K562 (cell line): Measurements from ENCODE around the gene SSR4. TPM values are rescaled to one million over a fixed set of nuclear protein-coding genes. Genes with fewer than 3 reads are reported as not detected.

Source experiments
- ATAC-seq: fragments of 200-7000 bp; cut with Tn5 transposase; 3 replicates; pipeline ENCODE4 v1.9.1; 2020; ENCODE audit warnings: moderate library complexity
- BruUV-seq: library from RNA; stranded (reverse); fragments of 400-500 nt; replicated peaks from 2 replicates; lab custom pipeline; 2021; lab: Mats Ljungman, UMichigan
- CTCF ChIA-PET: fragments of 300-600 bp; formaldehyde crosslinking; extraction: SDS; loops from one replicate; lab custom pipeline; 2021; ENCODE audit warnings: low intra/inter-chr PET ratio; lab: Yijun Ruan, JAX
- POLR2A ChIA-PET: fragments of 300-600, 350-650 bp; sonication (Branson Sonifier 250); formaldehyde crosslinking; extraction: SDS; loops from one replicate; lab custom pipeline; 2021; ENCODE audit warnings: antibody characterized with exemption, inconsistent platforms; lab: Yijun Ruan, JAX
- DNase-seq, 4 experiments: peaks; one replicate each; pipeline versions ENCODE4 v3.0.0 to v3.0.0-alpha.2; 2011 to 2018; ENCODE audit warnings: low spot score in 3 of 4, mixed read lengths in 3 of 4; ENCODE audit errors: extremely low read depth in 1 of 4
- FAIRE-seq: peaks from 2 replicates; lab custom pipeline; 2011; peaks lifted over from hg19 to GRCh38; lab: Jason Lieb, UNC
- H2AFZ ChIP-seq: 2 replicates; pipeline ENCODE4 v1.6.0; 2011; ENCODE audit warnings: low read depth, low read length, control low read depth, inconsistent platforms
- H3K27ac ChIP-seq: fragments of 200-600 bp; 3 replicates; pipeline ENCODE4 v1.8.0; 2011; ENCODE audit warnings: low read depth, mild to moderate bottlenecking, control low read depth, inconsistent platforms, low read length, moderate library complexity, mixed read lengths; ENCODE audit errors: extremely low read depth
- H3K27me3 ChIP-seq, 2 experiments: fragments of 300-600 bp in 1 of 2; 2 replicates in 1 of 2; 3 replicates in 1 of 2; pipeline versions ENCODE4 v1.6.0 to v1.8.0; 2011; ENCODE audit warnings: inconsistent platforms in 2 of 2, low read length in 2 of 2, mild to moderate bottlenecking in 1 of 2, mixed read lengths in 1 of 2, moderate library complexity in 1 of 2; ENCODE audit not compliant: control insufficient read depth in 2 of 2, insufficient read depth in 2 of 2
- H3K36me3 ChIP-seq: fragments of 300-600 bp; 3 replicates; pipeline ENCODE4 v1.8.0; 2011; ENCODE audit warnings: mild to moderate bottlenecking, low read length, inconsistent platforms; ENCODE audit not compliant: control insufficient read depth, insufficient read depth
- H3K4me1 ChIP-seq, 2 experiments: fragments of 200-600 bp in 1 of 2; replicated peaks in 1 of 2; 2 replicates in 1 of 2; 3 replicates in 1 of 2; pipeline versions ENCODE4 v1.5.1 to v1.8.0; 2011; ENCODE audit warnings: inconsistent platforms in 2 of 2, low read length in 2 of 2, mild to moderate bottlenecking in 1 of 2, mixed read lengths in 1 of 2, moderate library complexity in 1 of 2; ENCODE audit not compliant: control insufficient read depth in 2 of 2, insufficient read depth in 2 of 2
- H3K4me2 ChIP-seq: 2 replicates; pipeline ENCODE4 v1.6.1; 2011; ENCODE audit warnings: low read length, control low read depth, inconsistent platforms, mixed read lengths; ENCODE audit not compliant: insufficient read depth
- H3K4me3 ChIP-seq: fragments of 200-600 bp; sonication (generic), shearing (Covaris generic); 2 replicates; pipeline ENCODE4 v1.5.1; 2016; ENCODE audit warnings: control low read depth, inconsistent platforms
- H3K79me2 ChIP-seq: fragments of 200-600 bp; 3 replicates; pipeline ENCODE4 v1.8.0; 2011; ENCODE audit warnings: low read length, inconsistent platforms; ENCODE audit not compliant: control insufficient read depth, insufficient read depth
- H3K9ac ChIP-seq, 2 experiments: 2 replicates each; pipeline versions ENCODE4 v1.6.0 to v1.6.1; 2011; ENCODE audit warnings: low read depth in 2 of 2, low read length in 2 of 2, control low read depth in 1 of 2, inconsistent platforms in 1 of 2, mild to moderate bottlenecking in 1 of 2, mixed read lengths in 1 of 2; ENCODE audit not compliant: insufficient read depth in 1 of 2
- H3K9me1 ChIP-seq: one replicate; pipeline ENCODE4 v1.6.0; 2011; ENCODE audit warnings: inconsistent platforms, mild to moderate bottlenecking, low read length, moderate library complexity; ENCODE audit not compliant: control insufficient read depth, insufficient read depth
- H3K9me3 ChIP-seq: replicated peaks from 2 replicates; pipeline ENCODE4 v1.5.1; 2011; ENCODE audit warnings: low read depth, low read length, inconsistent platforms; ENCODE audit not compliant: control insufficient read depth, insufficient read depth
- H4K20me1 ChIP-seq: replicated peaks from 2 replicates; pipeline ENCODE4 v1.6.1; 2011; ENCODE audit warnings: low read length, inconsistent platforms, mixed read lengths; ENCODE audit not compliant: control insufficient read depth, insufficient read depth
- MTA1 ChIP-seq: fragments of 450-650 bp; IDR thresholded peaks from 2 replicates; pipeline ENCODE4 v1.6.1; 2017; ENCODE audit warnings: borderline replicate concordance
- PHF20 ChIP-seq: fragments of 450-650 bp; IDR thresholded peaks from 2 replicates; pipeline ENCODE4 v1.6.1; 2018; ENCODE audit not compliant: partially characterized antibody
- POLR2G ChIP-seq: fragments of 200-400 bp; formaldehyde crosslinking; IDR thresholded peaks from 2 replicates; pipeline ENCODE4 v1.6.1; 2017; ENCODE audit warnings: low read depth, mild to moderate bottlenecking, antibody characterized with exemption, low read length, moderate library complexity
- TEAD2 ChIP-seq: fragments of 450-650 bp; IDR thresholded peaks from 2 replicates; pipeline ENCODE4 v1.6.1; 2016; ENCODE audit warnings: missing genetic modification characterization, control low read depth, missing compliant biosample characterization
- ZBTB49 ChIP-seq: sonication (generic); formaldehyde crosslinking; IDR thresholded peaks from 2 replicates; pipeline ENCODE4 v1.8.0; 2022; ENCODE audit warnings: missing genetic modification reagents, mild to moderate bottlenecking, borderline replicate concordance
- ZC3H4 ChIP-seq: sonication (generic); formaldehyde crosslinking; IDR thresholded peaks from 2 replicates; pipeline ENCODE4 v1.9.0; 2021; ENCODE audit warnings: missing genetic modification reagents, borderline replicate concordance
- ZNF140 ChIP-seq: fragments of 250-450 bp; sonication (Bioruptor Pico); IDR thresholded peaks from 2 replicates; pipeline ENCODE4 v1.8.0; 2021; ENCODE audit warnings: moderate library complexity, mild to moderate bottlenecking, inconsistent platforms
- ZNF197 ChIP-seq: fragments of 200-800 bp; sonication (Bioruptor generic); IDR thresholded peaks from 2 replicates; pipeline ENCODE4 v1.6.1; 2016; ENCODE audit warnings: low read depth, missing genetic modification characterization, missing compliant biosample characterization
- WGBS: fragments of 100-300 bp; shearing (Covaris generic); methylation state at CpG from one replicate; pipeline ENCODE4 v1.1.6; 2016; ENCODE audit warnings: low coverage, mixed read lengths; ENCODE audit not compliant: insufficient coverage; ENCODE audit errors: missing lambda C conversion rate; 5-methylcytosine and 5-hydroxymethylcytosine counted together
- in situ Hi-C: fragments of 300-500 bp; cut with MboI; formaldehyde crosslinking; loops from 4 replicates; pipeline ENCODE4 v1.15.0; 2018; ENCODE audit warnings: inconsistent platforms, mixed read lengths
- intact Hi-C: fragments of 100-400 bp; cut with micrococcal nuclease; formaldehyde crosslinking; loops from 2 replicates; pipeline ENCODE4 v1.14.2; 2022
- polyA plus RNA-seq, 8 experiments: library from polyadenylated mRNA; depleted of rRNA in 4 of 8; stranded (reverse) in 5 of 8; unstranded in 3 of 8; fragments of >200 nt; fragmentation: Nextera tagmentation in 2 of 8; fragmentation: Illumina TruSeq in 1 of 8; extraction: Ambion mirVana in 2 of 8; extraction: Trizol in 1 of 8; gene quantifications; 2 replicates each; pipeline versions ENCODE4 v1.2.1 to v1.2.3, GENCODE V29; 2011 to 2014; ENCODE audit warnings: inconsistent platforms in 1 of 8, missing spikeins in 1 of 8
- total RNA-seq, 7 experiments: library from RNA; depleted of rRNA in 6 of 7; stranded (reverse); fragments of >200 nt in 6 of 7; fragmentation: Illumina TruSeq in 2 of 7; extraction: Trizol in 2 of 7; gene quantifications; 2 replicates each; pipeline versions ENCODE4 v1.2.1 to v1.2.3, GENCODE V29; 2011 to 2021; ENCODE audit warnings: low replicate concordance in 1 of 7
- TF ChIP-seq, protein P1 (sequence below): fragments of 450-650 bp; formaldehyde crosslinking; IDR thresholded peaks from 2 replicates; pipeline ENCODE4 v1.4.0; 2020; ENCODE audit warnings: mild to moderate bottlenecking, moderate library complexity

SSR4 gene
- total and polyA plus RNA-seq, 9 of the 15 experiments (the other 6 are each of a cell fraction or from before 2014, with no cell fraction given): 146 to 492 (median 272) TPM

- peaks cover 11% of the 10 kb centered on the region for H3K79me2 ChIP-seq
- no peaks in the 10 kb centered on the region for H3K27me3 ChIP-seq
- intact Hi-C loops: loop anchor here (5.0 kb wide), 1 partner anchor 158 kb away; the partner anchor contains the start of gene ARHGAP4
- TF ChIP-seq POLR2G (0 out of 2 replicates have a peak, but pooled peaks have one; percentile 36), ZNF197 (CRISPR knock-in tag) (no peak)
- TF ChIP-seq, all 486 proteins: peak for 1
- FAIRE-seq (no peak), DNase-seq (no peak), ATAC-seq (no peak)
- H3K27ac ChIP-seq: no peak overlapping the region
- peak overlapping the region in 1 of 2 experiments; percentile 58; a peak in 2 of 4 replicates for H3K9ac ChIP-seq
- in situ Hi-C loops: no loop called here
- CTCF ChIA-PET: no interaction called here
- H3K4me2 ChIP-seq: no peak overlapping the region
- H3K36me3 ChIP-seq: no peaks in the 10 kb centered on the region
- POLR2A ChIA-PET: no interaction called here
- no TSS peak for BruUV-seq
- peaks cover 13 to 95% of the 10 kb centered on the region in 2 experiments for H3K4me1 ChIP-seq
- H3K9me1 ChIP-seq: no peaks in the 10 kb centered on the region
- 82% methylated on average over 15 of the region's 23 CpGs for WGBS
- H4K20me1 ChIP-seq: no peaks in the 10 kb centered on the region
- H2AFZ ChIP-seq: no peak overlapping the region
- H3K9me3 ChIP-seq: no peaks in the 10 kb centered on the region
- H3K4me3 ChIP-seq: no peak overlapping the region
Measured at GRCh38 chrX:153769158-153769864, 25.2 kb upstream of the SSR4 start.

GRCh38 chrX:153769865-153770600, 24.4 kb upstream of the SSR4 start:
- Histone ChIP-seq H4K20me1 (no peaks in the 10 kb centered on the region), H3K4me3 (no peak overlapping the region), H3K27me3 (no peaks in the 10 kb centered on the region), H3K4me1 (peaks cover 6 to 92% of the 10 kb centered on the region in 2 experiments), H3K9me3 (no peaks in the 10 kb centered on the region), H3K79me2 (peaks cover 3% of the 10 kb centered on the region; the same call in 2 of the 3 replicates), H3K4me2 (no peak overlapping the region), H3K27ac (no peak overlapping the region), H3K36me3 (no peaks in the 10 kb centered on the region), H3K9me1 (no peaks in the 10 kb centered on the region), H2AFZ (no peak overlapping the region), H3K9ac (peak overlapping the region in 1 of 2 experiments; percentile 26; a peak in 1 of 4 replicates)
- TF ChIP-seq ZC3H4 (CRISPR knock-in tag): no peak
- peak; percentile 26; the same call in 1 of the 2 replicates for TF ChIP-seq POLR2G
- TF ChIP-seq ZBTB49 (CRISPR knock-in tag): no peak
- TF ChIP-seq, protein P1, sequence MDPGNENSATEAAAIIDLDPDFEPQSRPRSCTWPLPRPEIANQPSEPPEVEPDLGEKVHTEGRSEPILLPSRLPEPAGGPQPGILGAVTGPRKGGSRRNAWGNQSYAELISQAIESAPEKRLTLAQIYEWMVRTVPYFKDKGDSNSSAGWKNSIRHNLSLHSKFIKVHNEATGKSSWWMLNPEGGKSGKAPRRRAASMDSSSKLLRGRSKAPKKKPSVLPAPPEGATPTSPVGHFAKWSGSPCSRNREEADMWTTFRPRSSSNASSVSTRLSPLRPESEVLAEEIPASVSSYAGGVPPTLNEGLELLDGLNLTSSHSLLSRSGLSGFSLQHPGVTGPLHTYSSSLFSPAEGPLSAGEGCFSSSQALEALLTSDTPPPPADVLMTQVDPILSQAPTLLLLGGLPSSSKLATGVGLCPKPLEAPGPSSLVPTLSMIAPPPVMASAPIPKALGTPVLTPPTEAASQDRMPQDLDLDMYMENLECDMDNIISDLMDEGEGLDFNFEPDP: no peak
- TF ChIP-seq TEAD2 (tag): no peak
- no peak for TF ChIP-seq MTA1
- TF ChIP-seq PHF20: no peak
- no peak for TF ChIP-seq ZNF140
- POLR2A ChIA-PET: no interaction called here
- no peak for FAIRE-seq
- WGBS: 81% methylated on average over 18 of the region's 25 CpGs
- BruUV-seq: no TSS peak
- no peak for ATAC-seq
- intact Hi-C loops (loop anchor here (5.0 kb wide), 1 partner anchor 157 kb away; the partner anchor contains the start of gene ARHGAP4), in situ Hi-C loops (no loop called here)
- CTCF ChIA-PET: no interaction called here
- no peak for DNase-seq
